MCF 10A (cell line): ENCODE measurements around the gene ADGRD1. TPM values are rescaled to one million over a fixed set of nuclear protein-coding genes. Genes with fewer than 3 reads are reported as not detected.

ENCODE experiments used
- BruUV-seq: library from RNA; stranded (reverse); fragments of 400-500 nt; replicated peaks from 2 replicates; lab custom pipeline; 2021; lab: Mats Ljungman, UMichigan
- CTCF ChIA-PET: fragments of 300-600 bp; sonication (Branson Sonifier 250); formaldehyde crosslinking; extraction: SDS; loops from one replicate; lab custom pipeline; 2021; ENCODE audit warnings: antibody characterized with exemption, inconsistent platforms; lab: Yijun Ruan, JAX
- POLR2A ChIA-PET: fragments of 300-600, 350-650 bp; sonication (Branson Sonifier 250); formaldehyde crosslinking; extraction: SDS; loops from one replicate; lab custom pipeline; 2020; ENCODE audit warnings: antibody characterized with exemption, inconsistent platforms; lab: Yijun Ruan, JAX
- DNase-seq: peaks from one replicate; pipeline ENCODE4 v3.0.0-alpha.2; 2018; ENCODE audit not compliant: unreplicated experiment
- H3K27ac Mint-ChIP-seq: one replicate; pipeline ENCODE4 v1.8.0; 2022; ENCODE audit warnings: mild to moderate bottlenecking, low read depth, mixed read lengths; ENCODE audit not compliant: unreplicated experiment
- H3K27me3 Mint-ChIP-seq: one replicate; pipeline ENCODE4 v1.8.0; 2022; ENCODE audit warnings: mixed read lengths; ENCODE audit not compliant: insufficient read depth, unreplicated experiment
- H3K36me3 Mint-ChIP-seq: one replicate; pipeline ENCODE4 v1.8.0; 2022; ENCODE audit warnings: mild to moderate bottlenecking, moderate library complexity, mixed read lengths; ENCODE audit not compliant: insufficient read depth, unreplicated experiment
- H3K4me1 Mint-ChIP-seq: one replicate; pipeline ENCODE4 v1.8.0; 2022; ENCODE audit warnings: mixed read lengths; ENCODE audit not compliant: insufficient read depth, unreplicated experiment
- H3K4me3 Mint-ChIP-seq: one replicate; pipeline ENCODE4 v1.8.0; 2022; ENCODE audit warnings: mild to moderate bottlenecking, moderate library complexity, mixed read lengths; ENCODE audit not compliant: unreplicated experiment
- H3K9me3 Mint-ChIP-seq: one replicate; pipeline ENCODE4 v1.8.0; 2022; ENCODE audit warnings: mixed read lengths; ENCODE audit not compliant: unreplicated experiment
- intact Hi-C: fragments of 100-400 bp; cut with micrococcal nuclease; formaldehyde crosslinking; loops from 2 replicates; pipeline ENCODE4 v1.14.1; 2022
- total RNA-seq: library from RNA; stranded (reverse); gene quantifications from 2 replicates; pipeline ENCODE4 v1.2.3, GENCODE V29; 2022
- TF ChIP-seq, protein P1 (sequence below): fragments of 200-600 bp; IDR thresholded peaks from one replicate; pipeline ENCODE4 v1.8.0; 2022; ENCODE audit warnings: antibody characterized with exemption, mild to moderate bottlenecking; ENCODE audit not compliant: unreplicated experiment

Gene ADGRD1
- total RNA-seq, 1 experiment from 2014 or later = 0.68 TPM

DNA sequence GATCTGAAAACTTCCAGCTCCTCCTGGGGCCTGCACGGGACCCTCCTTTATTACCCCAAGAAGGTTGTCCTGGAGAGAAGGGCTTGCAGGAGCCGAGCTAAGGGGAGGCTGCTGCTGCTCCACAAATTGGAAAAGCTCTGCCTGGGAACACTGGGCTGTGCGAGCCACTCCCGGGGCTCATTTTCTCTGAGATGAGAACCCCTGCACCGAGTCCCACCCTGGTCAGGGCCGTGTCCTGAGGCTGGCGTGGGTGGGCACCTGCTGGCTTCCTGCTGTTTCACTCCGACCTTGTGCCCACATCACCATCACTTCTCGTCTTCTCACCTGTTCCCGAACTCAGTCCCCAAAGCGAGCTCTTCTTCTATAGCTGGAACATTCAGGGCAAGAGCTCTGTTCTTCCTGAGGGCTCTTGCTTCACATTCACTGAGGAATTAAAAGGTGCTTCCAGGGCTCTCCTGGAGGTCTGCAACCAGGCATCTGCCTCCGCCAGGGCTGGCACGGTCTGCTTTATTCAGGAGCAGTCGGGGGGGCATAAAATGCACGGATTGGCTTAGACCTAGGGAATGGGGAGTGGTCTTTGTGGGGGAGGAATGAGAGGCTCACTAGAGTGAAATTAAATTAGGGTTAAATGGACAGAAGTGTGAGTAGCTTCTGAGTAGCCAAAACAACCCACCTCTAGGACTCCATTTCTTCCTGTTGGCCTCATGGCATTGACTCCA lies 98.5 kb downstream of the ADGRD1 start:
- DNase-seq = no peak
- Mint-ChIP-seq H3K36me3 (no peaks in the 10 kb centered on the region), H3K9me3 (no peaks in the 10 kb centered on the region), H3K27me3 (peaks cover 87% of the 10 kb centered on the region), H3K4me1 (peaks cover 5% of the 10 kb centered on the region), H3K4me3 (no peak overlapping the region), H3K27ac (no peak overlapping the region)
- ChIA-PET POLR2A (no interaction called here), CTCF (interaction anchor here (0.5 to 0.6 kb wide), 4 partner anchors 230 to 1356 kb away, joined by 3 to 5 read pairs (median 4); no protein-coding TSS in a partner anchor)
- intact Hi-C loops = no loop called here
- no TSS peak for BruUV-seq
- TF ChIP-seq, protein P1, sequence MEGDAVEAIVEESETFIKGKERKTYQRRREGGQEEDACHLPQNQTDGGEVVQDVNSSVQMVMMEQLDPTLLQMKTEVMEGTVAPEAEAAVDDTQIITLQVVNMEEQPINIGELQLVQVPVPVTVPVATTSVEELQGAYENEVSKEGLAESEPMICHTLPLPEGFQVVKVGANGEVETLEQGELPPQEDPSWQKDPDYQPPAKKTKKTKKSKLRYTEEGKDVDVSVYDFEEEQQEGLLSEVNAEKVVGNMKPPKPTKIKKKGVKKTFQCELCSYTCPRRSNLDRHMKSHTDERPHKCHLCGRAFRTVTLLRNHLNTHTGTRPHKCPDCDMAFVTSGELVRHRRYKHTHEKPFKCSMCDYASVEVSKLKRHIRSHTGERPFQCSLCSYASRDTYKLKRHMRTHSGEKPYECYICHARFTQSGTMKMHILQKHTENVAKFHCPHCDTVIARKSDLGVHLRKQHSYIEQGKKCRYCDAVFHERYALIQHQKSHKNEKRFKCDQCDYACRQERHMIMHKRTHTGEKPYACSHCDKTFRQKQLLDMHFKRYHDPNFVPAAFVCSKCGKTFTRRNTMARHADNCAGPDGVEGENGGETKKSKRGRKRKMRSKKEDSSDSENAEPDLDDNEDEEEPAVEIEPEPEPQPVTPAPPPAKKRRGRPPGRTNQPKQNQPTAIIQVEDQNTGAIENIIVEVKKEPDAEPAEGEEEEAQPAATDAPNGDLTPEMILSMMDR = no peak

DNA sequence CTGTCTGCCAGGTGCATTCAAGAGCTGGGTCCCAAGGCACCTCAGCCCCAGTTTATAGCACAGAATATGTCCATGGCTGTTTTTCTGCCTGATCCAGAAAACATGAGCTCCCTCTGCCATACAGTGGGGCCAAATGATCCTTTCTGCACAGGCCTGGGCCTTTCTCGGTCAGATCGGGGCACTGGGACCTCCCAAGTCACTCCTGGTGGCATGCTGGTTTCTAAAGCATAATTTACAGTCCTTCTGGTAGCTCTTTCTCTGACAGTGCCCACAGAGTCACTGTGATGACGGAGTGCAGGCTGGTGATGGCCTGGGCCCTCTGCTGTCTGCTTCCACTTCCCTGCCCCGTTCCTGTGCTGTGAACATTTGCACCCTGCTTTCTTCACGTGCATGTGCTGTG lies 99.2 kb downstream of the ADGRD1 start:
- CTCF ChIA-PET = no interaction called here
- H3K9me3 Mint-ChIP-seq = no peaks in the 10 kb centered on the region
- H3K27ac Mint-ChIP-seq = no peak overlapping the region
- H3K4me1 Mint-ChIP-seq = peaks cover 5% of the 10 kb centered on the region
- no TSS peak for BruUV-seq
- no peak overlapping the region for H3K4me3 Mint-ChIP-seq
- peaks cover 94% of the 10 kb centered on the region for H3K27me3 Mint-ChIP-seq
- no peaks in the 10 kb centered on the region for H3K36me3 Mint-ChIP-seq
- TF ChIP-seq, protein P1 = no peak
- no peak for DNase-seq
- POLR2A ChIA-PET = no interaction called here
- intact Hi-C loops = no loop called here

DNA sequence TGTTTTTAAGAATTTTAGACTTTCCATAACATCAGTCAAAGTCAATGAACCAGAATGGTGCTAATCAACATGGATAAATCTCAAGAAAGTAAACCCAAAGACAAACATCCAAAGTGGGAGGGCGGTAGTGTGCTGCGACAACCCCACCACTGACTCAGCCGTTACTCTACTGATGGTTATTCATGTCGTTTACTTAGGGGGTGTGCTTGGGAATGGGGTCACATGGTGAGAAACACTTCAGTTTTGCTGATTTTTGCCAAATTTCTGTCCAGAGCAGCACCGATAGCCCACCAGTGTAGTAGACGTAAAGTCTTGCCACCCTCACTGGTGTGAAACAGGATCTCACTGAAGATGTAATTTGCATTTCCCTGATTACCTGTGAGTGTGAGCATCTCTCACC lies 99.9 kb downstream of the ADGRD1 start:
- Mint-ChIP-seq H3K27ac (no peak overlapping the region), H3K4me1 (peaks cover 5% of the 10 kb centered on the region), H3K36me3 (peaks cover 6% of the 10 kb centered on the region), H3K27me3 (peaks cover 96% of the 10 kb centered on the region), H3K4me3 (no peak overlapping the region), H3K9me3 (no peaks in the 10 kb centered on the region)
- DNase-seq = no peak
- TF ChIP-seq, protein P1 = no peak
- BruUV-seq = no TSS peak
- intact Hi-C loops = no loop called here
- ChIA-PET POLR2A (no interaction called here), CTCF (no interaction called here)

DNA sequence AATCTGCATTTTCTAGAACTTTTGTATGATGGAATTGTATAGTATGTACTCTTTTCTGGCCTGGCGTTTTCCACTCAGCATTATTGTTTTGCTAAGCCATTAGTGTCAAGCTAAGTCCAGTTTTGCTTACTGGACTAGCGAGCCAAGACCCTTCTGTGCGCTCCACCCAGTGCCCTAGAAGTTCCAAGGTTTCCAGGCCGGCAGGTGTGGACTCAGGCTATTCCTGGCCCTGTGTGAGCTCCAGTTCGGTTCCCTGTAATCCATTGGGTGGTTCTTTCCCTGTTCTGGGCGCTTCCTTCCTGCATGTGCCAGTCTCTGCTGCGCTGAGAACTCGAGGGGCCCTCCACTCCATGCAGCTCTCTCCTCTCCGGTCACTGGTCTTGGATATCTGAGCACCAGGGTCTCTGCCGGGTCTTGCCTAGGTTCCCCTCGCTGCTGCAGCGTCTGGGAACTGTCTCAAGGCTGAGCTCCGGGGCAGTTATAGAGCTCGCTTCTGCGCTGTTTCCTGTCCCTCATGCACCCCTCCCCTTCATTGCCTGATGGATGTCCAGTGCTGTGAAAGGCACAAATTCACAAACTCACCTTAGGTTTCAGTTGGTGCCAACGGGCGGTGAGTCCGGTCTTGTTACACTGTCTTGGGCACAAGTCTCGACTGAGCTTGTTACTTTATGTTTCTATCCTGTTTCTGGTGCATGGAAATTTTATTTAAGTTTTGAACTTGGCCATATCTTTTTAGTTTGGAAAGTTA lies 100.8 kb downstream of the ADGRD1 start:
- Mint-ChIP-seq H3K27ac (no peak overlapping the region), H3K4me1 (peaks cover 5% of the 10 kb centered on the region), H3K36me3 (peaks cover 7% of the 10 kb centered on the region), H3K4me3 (no peak overlapping the region), H3K27me3 (peaks cover 98% of the 10 kb centered on the region), H3K9me3 (no peaks in the 10 kb centered on the region)
- no TSS peak for BruUV-seq
- no peak for DNase-seq
- intact Hi-C loops = no loop called here
- TF ChIP-seq, protein P1 = no peak
- POLR2A ChIA-PET = no interaction called here
- CTCF ChIA-PET = no interaction called here
